HEK293 (cell line): ENCODE data around the gene C2orf81.

ENCODE experiments used
- CTCF ChIA-PET: fragments of 350-600 bp; formaldehyde crosslinking; extraction: SDS; loops from one replicate; lab custom pipeline; 2021; ENCODE audit warnings: antibody characterized with exemption; lab: Yijun Ruan, JAX
- POLR2A ChIA-PET: fragments of 300-600 bp; formaldehyde crosslinking; extraction: SDS; loops from one replicate; lab custom pipeline; 2020; ENCODE audit warnings: antibody characterized with exemption, inconsistent platforms; lab: Yijun Ruan, JAX
- H3K27ac ChIP-seq: fragments of 200-500 bp; sonication (Bioruptor generic); 2 replicates; pipeline ENCODE4 v1.5.1; 2014; ENCODE audit warnings: low read depth, low read length, control low read depth, inconsistent platforms; ENCODE audit errors: extremely low read depth
- H3K36me3 ChIP-seq, 2 experiments: fragments of 200-500 bp in 1 of 2; sonication (Bioruptor generic) in 1 of 2; 1 replicate in 1 of 2; 2 replicates in 1 of 2; pipeline ENCODE4 v1.5.1; 2014 to 2017; ENCODE audit warnings: inconsistent platforms in 2 of 2, low read length in 2 of 2; ENCODE audit not compliant: control insufficient read depth in 2 of 2, insufficient read depth in 1 of 2
- H3K4me1 ChIP-seq: fragments of 200-500 bp; sonication (Bioruptor generic); 2 replicates; pipeline ENCODE4 v1.5.1; 2014; ENCODE audit warnings: mild to moderate bottlenecking, low read length, inconsistent platforms; ENCODE audit not compliant: control insufficient read depth, insufficient read depth
- H3K4me3 ChIP-seq: 2 replicates; pipeline ENCODE4 v1.5.1; 2011; ENCODE audit warnings: low read depth, mild to moderate bottlenecking, control low read depth, low read length, moderate library complexity
- H3K9me3 ChIP-seq: fragments of 200-500 bp; sonication (Bioruptor generic); 2 replicates; pipeline ENCODE4 v1.5.1; 2014; ENCODE audit warnings: low read depth, low read length, inconsistent platforms; ENCODE audit not compliant: control insufficient read depth, insufficient read depth
- SP7 ChIP-seq: fragments of 450-650 bp; formaldehyde crosslinking; IDR thresholded peaks from 2 replicates; pipeline ENCODE4 v1.5.1; 2016; ENCODE audit warnings: missing biosample characterization, missing genetic modification characterization
- ZBTB17 ChIP-seq: fragments of 450-650 bp; formaldehyde crosslinking; IDR thresholded peaks from 2 replicates; pipeline ENCODE4 v1.5.1; 2016; ENCODE audit warnings: missing biosample characterization, missing genetic modification characterization
- ZBTB8A ChIP-seq: fragments of 450-650 bp; formaldehyde crosslinking; IDR thresholded peaks from 2 replicates; pipeline ENCODE4 v1.5.1; 2016; ENCODE audit warnings: missing biosample characterization, missing genetic modification characterization
- ZNF138 ChIP-seq: fragments of 450-650 bp; formaldehyde crosslinking; IDR thresholded peaks from 2 replicates; pipeline ENCODE4 v1.5.1; 2016; ENCODE audit warnings: missing biosample characterization, missing genetic modification characterization, borderline replicate concordance
- ZNF266 ChIP-seq: fragments of 450-650 bp; formaldehyde crosslinking; IDR thresholded peaks from 2 replicates; pipeline ENCODE4 v1.5.1; 2016; ENCODE audit warnings: missing biosample characterization, missing genetic modification characterization, low read depth
- ZNF280C ChIP-seq: fragments of 450-650 bp; formaldehyde crosslinking; IDR thresholded peaks from 2 replicates; pipeline ENCODE4 v1.5.1; 2016; ENCODE audit warnings: missing biosample characterization, missing genetic modification characterization
- ZNF366 ChIP-seq: fragments of 450-650 bp; formaldehyde crosslinking; conservative IDR thresholded peaks from 2 replicates; pipeline ENCODE4 v1.5.1; 2016; ENCODE audit warnings: missing biosample characterization, missing genetic modification characterization
- ZNF549 ChIP-seq: fragments of 450-650 bp; IDR thresholded peaks from 2 replicates; pipeline ENCODE4 v1.5.1; 2018; ENCODE audit warnings: missing biosample characterization, missing genetic modification characterization, mild to moderate bottlenecking, inconsistent platforms, moderate library complexity
- ZNF626 ChIP-seq: fragments of 450-650 bp; sonication (Bioruptor Pico); formaldehyde crosslinking; IDR thresholded peaks from 2 replicates; pipeline ENCODE4 v1.5.1; 2018; ENCODE audit warnings: missing biosample characterization, missing genetic modification characterization, inconsistent platforms
- ZNF670 ChIP-seq: fragments of 450-650 bp; formaldehyde crosslinking; IDR thresholded peaks from 2 replicates; pipeline ENCODE4 v1.5.1; 2016; ENCODE audit warnings: missing biosample characterization, missing genetic modification characterization, low read depth
- ZSCAN23 ChIP-seq: fragments of 450-650 bp; formaldehyde crosslinking; IDR thresholded peaks from 2 replicates; pipeline ENCODE4 v1.5.1; 2016; ENCODE audit warnings: missing biosample characterization, missing genetic modification characterization
- TF ChIP-seq, protein P1 (sequence below): fragments of 450-650 bp; formaldehyde crosslinking; IDR thresholded peaks from 2 replicates; pipeline ENCODE4 v1.5.1; 2016; ENCODE audit warnings: missing biosample characterization, missing genetic modification characterization
- TF ChIP-seq, protein P2 (sequence below): fragments of 450-650 bp; formaldehyde crosslinking; conservative IDR thresholded peaks from 2 replicates; pipeline ENCODE4 v1.5.1; 2016; ENCODE audit warnings: low read depth, missing biosample characterization, missing genetic modification characterization
- TF ChIP-seq, protein P3 (sequence below): fragments of 450-650 bp; formaldehyde crosslinking; IDR thresholded peaks from 2 replicates; pipeline ENCODE4 v1.5.1; 2016; ENCODE audit warnings: missing biosample characterization, missing genetic modification characterization

Gene C2orf81

GRCh38 chr2:74369976-74370375, 51.4 kb downstream of the C2orf81 start:
- no peak overlapping the region for H3K4me3 ChIP-seq
- TF ChIP-seq, protein P1, sequence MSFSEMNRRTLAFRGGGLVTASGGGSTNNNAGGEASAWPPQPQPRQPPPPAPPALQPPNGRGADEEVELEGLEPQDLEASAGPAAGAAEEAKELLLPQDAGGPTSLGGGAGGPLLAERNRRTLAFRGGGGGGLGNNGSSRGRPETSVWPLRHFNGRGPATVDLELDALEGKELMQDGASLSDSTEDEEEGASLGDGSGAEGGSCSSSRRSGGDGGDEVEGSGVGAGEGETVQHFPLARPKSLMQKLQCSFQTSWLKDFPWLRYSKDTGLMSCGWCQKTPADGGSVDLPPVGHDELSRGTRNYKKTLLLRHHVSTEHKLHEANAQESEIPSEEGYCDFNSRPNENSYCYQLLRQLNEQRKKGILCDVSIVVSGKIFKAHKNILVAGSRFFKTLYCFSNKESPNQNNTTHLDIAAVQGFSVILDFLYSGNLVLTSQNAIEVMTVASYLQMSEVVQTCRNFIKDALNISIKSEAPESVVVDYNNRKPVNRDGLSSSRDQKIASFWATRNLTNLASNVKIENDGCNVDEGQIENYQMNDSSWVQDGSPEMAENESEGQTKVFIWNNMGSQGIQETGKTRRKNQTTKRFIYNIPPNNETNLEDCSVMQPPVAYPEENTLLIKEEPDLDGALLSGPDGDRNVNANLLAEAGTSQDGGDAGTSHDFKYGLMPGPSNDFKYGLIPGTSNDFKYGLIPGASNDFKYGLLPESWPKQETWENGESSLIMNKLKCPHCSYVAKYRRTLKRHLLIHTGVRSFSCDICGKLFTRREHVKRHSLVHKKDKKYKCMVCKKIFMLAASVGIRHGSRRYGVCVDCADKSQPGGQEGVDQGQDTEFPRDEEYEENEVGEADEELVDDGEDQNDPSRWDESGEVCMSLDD (tag by site-specific recombination) = no peak
- TF ChIP-seq ZNF138 (tag by site-specific recombination) (no peak), ZNF626 (tag by site-specific recombination) (no peak), ZNF280C (tag by site-specific recombination) (no peak), ZNF266 (tag by site-specific recombination) (no peak), ZSCAN23 (tag by site-specific recombination) (no peak), ZNF670 (tag by site-specific recombination) (no peak), SP7 (no peak), ZNF366 (no peak), ZNF549 (tag by site-specific recombination) (no peak)
- TF ChIP-seq, protein P2, sequence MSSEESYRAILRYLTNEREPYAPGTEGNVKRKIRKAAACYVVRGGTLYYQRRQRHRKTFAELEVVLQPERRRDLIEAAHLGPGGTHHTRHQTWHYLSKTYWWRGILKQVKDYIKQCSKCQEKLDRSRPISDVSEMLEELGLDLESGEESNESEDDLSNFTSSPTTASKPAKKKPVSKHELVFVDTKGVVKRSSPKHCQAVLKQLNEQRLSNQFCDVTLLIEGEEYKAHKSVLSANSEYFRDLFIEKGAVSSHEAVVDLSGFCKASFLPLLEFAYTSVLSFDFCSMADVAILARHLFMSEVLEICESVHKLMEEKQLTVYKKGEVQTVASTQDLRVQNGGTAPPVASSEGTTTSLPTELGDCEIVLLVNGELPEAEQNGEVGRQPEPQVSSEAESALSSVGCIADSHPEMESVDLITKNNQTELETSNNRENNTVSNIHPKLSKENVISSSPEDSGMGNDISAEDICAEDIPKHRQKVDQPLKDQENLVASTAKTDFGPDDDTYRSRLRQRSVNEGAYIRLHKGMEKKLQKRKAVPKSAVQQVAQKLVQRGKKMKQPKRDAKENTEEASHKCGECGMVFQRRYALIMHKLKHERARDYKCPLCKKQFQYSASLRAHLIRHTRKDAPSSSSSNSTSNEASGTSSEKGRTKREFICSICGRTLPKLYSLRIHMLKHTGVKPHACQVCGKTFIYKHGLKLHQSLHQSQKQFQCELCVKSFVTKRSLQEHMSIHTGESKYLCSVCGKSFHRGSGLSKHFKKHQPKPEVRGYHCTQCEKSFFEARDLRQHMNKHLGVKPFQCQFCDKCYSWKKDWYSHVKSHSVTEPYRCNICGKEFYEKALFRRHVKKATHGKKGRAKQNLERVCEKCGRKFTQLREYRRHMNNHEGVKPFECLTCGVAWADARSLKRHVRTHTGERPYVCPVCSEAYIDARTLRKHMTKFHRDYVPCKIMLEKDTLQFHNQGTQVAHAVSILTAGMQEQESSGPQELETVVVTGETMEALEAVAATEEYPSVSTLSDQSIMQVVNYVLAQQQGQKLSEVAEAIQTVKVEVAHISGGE (tag by site-specific recombination) = no peak
- TF ChIP-seq, protein P3, sequence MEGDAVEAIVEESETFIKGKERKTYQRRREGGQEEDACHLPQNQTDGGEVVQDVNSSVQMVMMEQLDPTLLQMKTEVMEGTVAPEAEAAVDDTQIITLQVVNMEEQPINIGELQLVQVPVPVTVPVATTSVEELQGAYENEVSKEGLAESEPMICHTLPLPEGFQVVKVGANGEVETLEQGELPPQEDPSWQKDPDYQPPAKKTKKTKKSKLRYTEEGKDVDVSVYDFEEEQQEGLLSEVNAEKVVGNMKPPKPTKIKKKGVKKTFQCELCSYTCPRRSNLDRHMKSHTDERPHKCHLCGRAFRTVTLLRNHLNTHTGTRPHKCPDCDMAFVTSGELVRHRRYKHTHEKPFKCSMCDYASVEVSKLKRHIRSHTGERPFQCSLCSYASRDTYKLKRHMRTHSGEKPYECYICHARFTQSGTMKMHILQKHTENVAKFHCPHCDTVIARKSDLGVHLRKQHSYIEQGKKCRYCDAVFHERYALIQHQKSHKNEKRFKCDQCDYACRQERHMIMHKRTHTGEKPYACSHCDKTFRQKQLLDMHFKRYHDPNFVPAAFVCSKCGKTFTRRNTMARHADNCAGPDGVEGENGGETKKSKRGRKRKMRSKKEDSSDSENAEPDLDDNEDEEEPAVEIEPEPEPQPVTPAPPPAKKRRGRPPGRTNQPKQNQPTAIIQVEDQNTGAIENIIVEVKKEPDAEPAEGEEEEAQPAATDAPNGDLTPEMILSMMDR (tag by site-specific recombination) = no peak
- CTCF ChIA-PET = no interaction called here
- H3K9me3 ChIP-seq = no peaks in the 10 kb centered on the region
- POLR2A ChIA-PET = no interaction called here
- H3K27ac ChIP-seq = no peak overlapping the region
- H3K36me3 ChIP-seq = peaks cover 16 to 74% of the 10 kb centered on the region in 2 experiments; a peak in 2 of 3 replicates
- peaks cover 20% of the 10 kb centered on the region for H3K4me1 ChIP-seq

- CTCF ChIA-PET = interaction anchor here (0.6 kb wide), 2 partner anchors 86 to 117 kb away, joined by 3 read pairs; partner anchors contain the start of gene INO80B
- Histone ChIP-seq H3K36me3 (peaks cover 19 to 89% of the 10 kb centered on the region in 2 experiments; a peak in 2 of 3 replicates), H3K4me3 (no peak overlapping the region), H3K4me1 (peaks cover 9% of the 10 kb centered on the region), H3K27ac (no peak overlapping the region), H3K9me3 (no peaks in the 10 kb centered on the region)
- POLR2A ChIA-PET = no interaction called here
- peak; percentile 93 for TF ChIP-seq ZBTB17 (tag by site-specific recombination)
- TF ChIP-seq ZBTB8A (tag by site-specific recombination) = no peak
These were observed 52.9 kb downstream of the C2orf81 start for GRCh38 chr2:74368499-74368898.
